ENCODE data around the gene GGN. TPM values are rescaled to one million over a fixed set of nuclear protein-coding genes. Genes with fewer than 3 reads are reported as not detected.
"Not testable (repeated sequence)": the region's sequence is repeated elsewhere in the genome, so short reads cannot be mapped to it uniquely, and the experiment has no call there.

GGN gene
- total RNA-seq, 1 experiment from 2014 or later: 1.4 TPM

DNA sequence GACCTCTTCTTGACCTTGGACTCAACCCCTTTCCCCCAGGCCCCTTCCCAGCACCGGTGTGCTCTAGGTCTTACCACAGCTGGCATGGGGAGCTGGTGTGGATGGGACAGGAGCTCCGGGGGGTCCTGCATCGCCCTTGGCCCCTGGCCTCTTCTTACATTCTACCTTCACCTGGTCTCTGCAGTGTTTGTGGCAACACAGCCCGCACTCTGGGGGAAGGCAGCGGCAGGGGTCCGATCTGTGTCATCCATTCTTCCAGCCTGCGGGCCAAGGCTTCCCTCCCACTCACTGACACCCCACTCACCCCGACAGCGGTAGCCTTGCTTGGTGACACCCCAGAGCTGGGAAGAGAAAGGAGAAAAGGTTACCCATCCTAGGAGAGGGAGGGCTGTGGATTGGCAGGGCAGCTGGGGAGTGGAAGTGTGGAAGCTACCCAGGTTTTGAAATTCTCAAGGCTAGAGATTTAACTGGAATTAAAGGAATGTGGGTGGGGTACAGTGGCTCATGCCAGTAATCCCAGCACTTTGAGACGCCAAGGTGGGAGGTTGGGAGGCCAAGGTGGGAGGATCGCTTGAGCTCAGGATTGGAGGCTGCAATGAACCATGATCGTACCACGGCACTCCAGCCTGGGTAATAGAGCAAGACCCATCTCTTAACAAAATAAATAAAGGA lies 23.3 kb upstream of the GGN start:
- no peak for DNase-seq (ENCODE audit: unreplicated experiment)
- ChIA-PET POLR2A (no interaction called here), CTCF (no interaction called here)
- Mint-ChIP-seq H3K9me3 (ENCODE audit: unreplicated experiment) (no peaks in the 10 kb centered on the region), H3K4me3 (ENCODE audit: unreplicated experiment) (no peak overlapping the region), H3K27ac (ENCODE audit: low read depth, unreplicated experiment) (no peak overlapping the region), H3K36me3 (ENCODE audit: insufficient read depth, unreplicated experiment) (peaks cover 15% of the 10 kb centered on the region), H3K27me3 (ENCODE audit: insufficient read depth, unreplicated experiment) (no peaks in the 10 kb centered on the region), H3K4me1 (ENCODE audit: insufficient read depth, unreplicated experiment) (peaks cover 10% of the 10 kb centered on the region)
- TF ChIP-seq, protein P1, sequence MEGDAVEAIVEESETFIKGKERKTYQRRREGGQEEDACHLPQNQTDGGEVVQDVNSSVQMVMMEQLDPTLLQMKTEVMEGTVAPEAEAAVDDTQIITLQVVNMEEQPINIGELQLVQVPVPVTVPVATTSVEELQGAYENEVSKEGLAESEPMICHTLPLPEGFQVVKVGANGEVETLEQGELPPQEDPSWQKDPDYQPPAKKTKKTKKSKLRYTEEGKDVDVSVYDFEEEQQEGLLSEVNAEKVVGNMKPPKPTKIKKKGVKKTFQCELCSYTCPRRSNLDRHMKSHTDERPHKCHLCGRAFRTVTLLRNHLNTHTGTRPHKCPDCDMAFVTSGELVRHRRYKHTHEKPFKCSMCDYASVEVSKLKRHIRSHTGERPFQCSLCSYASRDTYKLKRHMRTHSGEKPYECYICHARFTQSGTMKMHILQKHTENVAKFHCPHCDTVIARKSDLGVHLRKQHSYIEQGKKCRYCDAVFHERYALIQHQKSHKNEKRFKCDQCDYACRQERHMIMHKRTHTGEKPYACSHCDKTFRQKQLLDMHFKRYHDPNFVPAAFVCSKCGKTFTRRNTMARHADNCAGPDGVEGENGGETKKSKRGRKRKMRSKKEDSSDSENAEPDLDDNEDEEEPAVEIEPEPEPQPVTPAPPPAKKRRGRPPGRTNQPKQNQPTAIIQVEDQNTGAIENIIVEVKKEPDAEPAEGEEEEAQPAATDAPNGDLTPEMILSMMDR (IDR thresholded peaks at IDR 0.05; ENCODE audit: unreplicated experiment): no peak
- BruUV-seq (replicated peaks): no TSS peak
- intact Hi-C loops (cut with micrococcal nuclease): no loop called here

DNA sequence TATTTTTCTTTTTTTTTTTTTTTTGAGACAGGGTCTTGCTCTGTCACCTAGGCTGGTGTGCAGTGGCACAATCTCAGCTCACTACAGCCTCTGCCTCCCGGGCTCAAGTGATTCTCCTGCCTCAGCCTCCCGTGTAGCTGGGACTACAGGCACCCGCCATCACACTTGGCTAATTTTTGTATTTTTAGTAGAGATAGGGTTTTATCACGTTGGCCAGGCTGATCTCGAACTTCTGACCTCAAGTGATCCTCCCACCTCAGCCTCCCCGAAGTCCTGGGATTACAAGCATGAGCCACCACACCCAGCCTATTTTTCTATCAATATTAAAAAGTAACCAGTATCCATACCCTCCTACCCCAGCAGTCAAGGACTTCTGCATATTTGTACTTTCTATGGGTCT lies 22.6 kb upstream of the GGN start:
- H3K4me3 Mint-ChIP-seq (ENCODE audit: unreplicated experiment); POLR2A ChIA-PET; BruUV-seq (replicated peaks); H3K9me3 Mint-ChIP-seq (ENCODE audit: unreplicated experiment); H3K27ac Mint-ChIP-seq (ENCODE audit: low read depth, unreplicated experiment); intact Hi-C loops (cut with micrococcal nuclease); H3K27me3 Mint-ChIP-seq (ENCODE audit: insufficient read depth, unreplicated experiment); CTCF ChIA-PET; DNase-seq (ENCODE audit: unreplicated experiment); H3K4me1 Mint-ChIP-seq (ENCODE audit: insufficient read depth, unreplicated experiment): not testable (repeated sequence)
- peaks cover 15% of the 10 kb centered on the region for H3K36me3 Mint-ChIP-seq (ENCODE audit: insufficient read depth, unreplicated experiment)

DNA sequence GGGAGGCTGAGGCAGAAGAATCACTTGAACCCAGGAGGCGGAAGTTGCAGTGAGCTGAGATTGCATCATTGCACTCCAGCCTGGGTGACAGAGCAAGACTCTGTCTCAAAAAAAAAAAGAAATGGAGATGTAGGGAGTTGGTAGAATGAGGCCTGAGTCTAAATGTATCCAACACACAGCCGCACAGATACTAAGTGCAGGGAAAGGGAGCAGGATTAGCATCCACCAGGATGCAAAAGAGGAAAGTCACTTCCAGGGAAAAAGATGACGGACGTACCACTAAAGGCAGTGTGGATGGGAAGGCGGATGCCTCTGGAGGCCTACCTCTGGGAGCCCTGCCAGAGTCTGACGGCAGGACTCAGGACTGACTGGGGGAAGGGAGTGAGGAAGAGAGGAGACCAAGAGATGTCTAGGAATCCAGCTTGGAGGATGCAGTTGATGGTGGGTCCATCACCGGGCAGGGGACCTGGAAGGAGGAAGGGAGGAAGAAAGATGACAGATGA lies 21.8 kb upstream of the GGN start:
- no peak overlapping the region for H3K4me3 Mint-ChIP-seq (ENCODE audit: unreplicated experiment)
- H3K36me3 Mint-ChIP-seq (ENCODE audit: insufficient read depth, unreplicated experiment): peaks cover 15% of the 10 kb centered on the region
- no TSS peak for BruUV-seq (replicated peaks)
- intact Hi-C loops (cut with micrococcal nuclease): loop anchor here (10.0 kb wide), 1 partner anchor 165 kb away; no protein-coding TSS in a partner anchor
- H3K4me1 Mint-ChIP-seq (ENCODE audit: insufficient read depth, unreplicated experiment): peaks cover 10% of the 10 kb centered on the region
- TF ChIP-seq, protein P1 (IDR thresholded peaks at IDR 0.05; ENCODE audit: unreplicated experiment): no peak
- CTCF ChIA-PET: interaction anchor here (0.6 to 0.8 kb wide), 2 partner anchors 320 to 476 kb away, joined by 3 read pairs; no protein-coding TSS in a partner anchor
- no peaks in the 10 kb centered on the region for H3K9me3 Mint-ChIP-seq (ENCODE audit: unreplicated experiment)
- POLR2A ChIA-PET: no interaction called here
- DNase-seq (ENCODE audit: unreplicated experiment): peak; percentile 32
- H3K27me3 Mint-ChIP-seq (ENCODE audit: insufficient read depth, unreplicated experiment): no peaks in the 10 kb centered on the region
- no peak overlapping the region for H3K27ac Mint-ChIP-seq (ENCODE audit: low read depth, unreplicated experiment)

DNA sequence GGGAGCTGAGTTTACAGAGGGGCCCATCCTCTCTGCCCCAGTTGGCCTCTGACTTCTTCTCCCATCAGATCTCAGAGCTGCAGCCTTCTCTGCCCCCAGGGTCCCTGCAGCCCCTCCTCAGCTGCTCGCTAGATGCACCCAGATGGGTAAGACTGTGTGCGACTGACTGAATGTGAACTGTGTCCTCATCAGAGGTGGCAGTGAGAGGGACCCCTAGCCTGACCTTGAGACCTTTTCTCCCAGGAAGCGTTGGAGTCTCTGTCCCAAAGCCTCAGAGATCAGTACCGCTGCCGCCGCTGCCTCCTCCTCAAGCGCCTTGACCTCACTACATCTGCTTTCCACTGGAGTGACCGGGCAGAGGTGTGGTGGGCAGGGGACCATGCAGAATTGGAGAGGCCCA lies 17.4 kb upstream of the GGN start:
- BruUV-seq (replicated peaks): no TSS peak
- no peak for DNase-seq (ENCODE audit: unreplicated experiment)
- Mint-ChIP-seq H3K27ac (ENCODE audit: low read depth, unreplicated experiment) (no peak overlapping the region), H3K9me3 (ENCODE audit: unreplicated experiment) (no peaks in the 10 kb centered on the region), H3K27me3 (ENCODE audit: insufficient read depth, unreplicated experiment) (no peaks in the 10 kb centered on the region), H3K4me3 (ENCODE audit: unreplicated experiment) (no peak overlapping the region), H3K36me3 (ENCODE audit: insufficient read depth, unreplicated experiment) (peaks cover 15% of the 10 kb centered on the region), H3K4me1 (ENCODE audit: insufficient read depth, unreplicated experiment) (no peaks in the 10 kb centered on the region)
- TF ChIP-seq, protein P1 (IDR thresholded peaks at IDR 0.05; ENCODE audit: unreplicated experiment): no peak
- intact Hi-C loops (cut with micrococcal nuclease): loop anchor here (10.0 kb wide), 1 partner anchor 160 kb away; no protein-coding TSS in a partner anchor
- ChIA-PET CTCF (interaction anchor here (0.6 to 1.3 kb wide), 4 partner anchors 9 to 528 kb away, joined by 3 read pairs; no protein-coding TSS in a partner anchor), POLR2A (interaction anchor here (0.6 kb wide), 1 partner anchor 1998 kb away, joined by 3 read pairs; no protein-coding TSS in a partner anchor)
